WTC11 (cell line): ENCODE measurements around the gene MXRA8. TPM values are rescaled to one million over a fixed set of nuclear protein-coding genes. Genes with fewer than 3 reads are reported as not detected.

Source experiments
- ATAC-seq: fragments of 200-7000 bp; cut with Tn5 transposase; 2 replicates; pipeline ENCODE4 v1.10.0; 2021; ENCODE audit warnings: mild to moderate bottlenecking, moderate library complexity
- CTCF ChIA-PET: fragments of 300-600 bp; sonication (Branson Sonifier 250); formaldehyde crosslinking; loops from one replicate; lab custom pipeline; 2021; ENCODE audit warnings: antibody characterized with exemption; lab: Charles Lee
- POLR2A ChIA-PET: fragments of 350-600 bp; sonication (Branson Sonifier 250); formaldehyde crosslinking; loops from one replicate; lab custom pipeline; 2021; ENCODE audit warnings: antibody characterized with exemption; lab: Charles Lee
- DNase-seq: peaks from one replicate; pipeline ENCODE4 v3.0.0; 2021; ENCODE audit warnings: low spot score
- H3K27ac Mint-ChIP-seq: 2 replicates; pipeline ENCODE4 v1.8.0; 2021; ENCODE audit warnings: mixed read lengths
- H3K27me3 Mint-ChIP-seq: 2 replicates; pipeline ENCODE4 v1.8.0; 2021; ENCODE audit warnings: low read depth, mild to moderate bottlenecking, moderate library complexity, mixed read lengths
- H3K36me3 Mint-ChIP-seq: 2 replicates; pipeline ENCODE4 v1.8.0; 2021; ENCODE audit warnings: mixed read lengths
- H3K4me1 Mint-ChIP-seq: 2 replicates; pipeline ENCODE4 v1.8.0; 2022; ENCODE audit warnings: mixed read lengths
- H3K4me3 Mint-ChIP-seq: 2 replicates; pipeline ENCODE4 v1.8.0; 2021; ENCODE audit warnings: mild to moderate bottlenecking, moderate library complexity, mixed read lengths
- H3K9me3 Mint-ChIP-seq: 2 replicates; pipeline ENCODE4 v1.8.0; 2021; ENCODE audit warnings: mixed read lengths
- CREM ChIP-seq: sonication (generic); formaldehyde crosslinking; IDR thresholded peaks from 2 replicates; pipeline ENCODE4 v1.8.1; 2022; ENCODE audit warnings: mild to moderate bottlenecking, missing genetic modification reagents, moderate library complexity
- ETV6 ChIP-seq: sonication (generic); formaldehyde crosslinking; IDR thresholded peaks from 2 replicates; pipeline ENCODE4 v1.8.1; 2022; ENCODE audit warnings: mild to moderate bottlenecking, missing genetic modification reagents
- FOXP1 ChIP-seq: sonication (generic); formaldehyde crosslinking; IDR thresholded peaks from 2 replicates; pipeline ENCODE4 v1.8.0; 2022; ENCODE audit warnings: missing genetic modification reagents, mild to moderate bottlenecking, moderate library complexity, borderline replicate concordance
- NFE2L1 ChIP-seq: sonication (generic); formaldehyde crosslinking; IDR thresholded peaks from 2 replicates; pipeline ENCODE4 v1.8.1; 2023; ENCODE audit warnings: missing genetic modification reagents
- NR1H2 ChIP-seq: sonication (generic); formaldehyde crosslinking; IDR thresholded peaks from 2 replicates; pipeline ENCODE4 v1.9.0; 2021; ENCODE audit warnings: mild to moderate bottlenecking, moderate library complexity, missing genetic modification reagents
- NR3C1 ChIP-seq: sonication (generic); formaldehyde crosslinking; conservative IDR thresholded peaks from 2 replicates; pipeline ENCODE4 v1.8.1; 2023; ENCODE audit warnings: low read depth, mild to moderate bottlenecking, missing genetic modification reagents
- RORB ChIP-seq: fragments of 250-450 bp; sonication (Bioruptor Pico); IDR thresholded peaks from 2 replicates; pipeline ENCODE4 v1.9.0; 2021; ENCODE audit warnings: mild to moderate bottlenecking
- SMAD3 ChIP-seq: sonication (generic); formaldehyde crosslinking; IDR thresholded peaks from 2 replicates; pipeline ENCODE4 v1.8.0; 2022; ENCODE audit warnings: missing genetic modification reagents, mild to moderate bottlenecking, borderline replicate concordance
- SOX15 ChIP-seq: fragments of 250-450 bp; sonication (Bioruptor Pico); IDR thresholded peaks from 2 replicates; pipeline ENCODE4 v1.9.0; 2021; ENCODE audit warnings: mild to moderate bottlenecking
- TEAD4 ChIP-seq: sonication (generic); formaldehyde crosslinking; IDR thresholded peaks from 2 replicates; pipeline ENCODE4 v1.8.0; 2022; ENCODE audit warnings: mild to moderate bottlenecking, missing genetic modification reagents
- ZNF121 ChIP-seq: sonication (generic); formaldehyde crosslinking; IDR thresholded peaks from 2 replicates; pipeline ENCODE4 v1.8.0; 2023; ENCODE audit warnings: missing genetic modification reagents
- ZNF138 ChIP-seq: sonication (generic); formaldehyde crosslinking; conservative IDR thresholded peaks from 2 replicates; pipeline ENCODE4 v1.8.1; 2022; ENCODE audit warnings: mild to moderate bottlenecking, moderate library complexity, missing genetic modification reagents
- ZNF232 ChIP-seq: sonication (generic); formaldehyde crosslinking; IDR thresholded peaks from 2 replicates; pipeline ENCODE4 v1.8.0; 2022; ENCODE audit warnings: mild to moderate bottlenecking, missing genetic modification reagents
- ZNF317 ChIP-seq: sonication (generic); formaldehyde crosslinking; IDR thresholded peaks from 2 replicates; pipeline ENCODE4 v1.8.1; 2023; ENCODE audit warnings: low read depth, mild to moderate bottlenecking, moderate library complexity, missing genetic modification reagents, borderline replicate concordance
- ZNF396 ChIP-seq: fragments of 250-450 bp; sonication (Bioruptor Pico); IDR thresholded peaks from 2 replicates; pipeline ENCODE4 v1.8.0; 2021; ENCODE audit warnings: mild to moderate bottlenecking, moderate library complexity, borderline replicate concordance
- total RNA-seq: library from RNA; stranded (reverse); gene quantifications from 3 replicates; pipeline ENCODE4 v1.2.3, GENCODE V29; 2021
- TF ChIP-seq, protein P1 (sequence below): fragments of 250-450 bp; sonication (Bioruptor Pico); conservative IDR thresholded peaks from 2 replicates; pipeline ENCODE4 v1.9.0; 2021; ENCODE audit warnings: mild to moderate bottlenecking
- TF ChIP-seq, protein P2 (sequence below): sonication (generic); formaldehyde crosslinking; IDR thresholded peaks from 2 replicates; pipeline ENCODE4 v1.8.1; 2023; ENCODE audit warnings: mild to moderate bottlenecking, missing genetic modification reagents, moderate library complexity
- TF ChIP-seq, protein P3 (sequence below): sonication (generic); formaldehyde crosslinking; conservative IDR thresholded peaks from 2 replicates; pipeline ENCODE4 v1.8.1; 2022; ENCODE audit warnings: mild to moderate bottlenecking, missing genetic modification reagents
- TF ChIP-seq, protein P4 (sequence below): sonication (generic); formaldehyde crosslinking; IDR thresholded peaks from 2 replicates; pipeline ENCODE4 v1.8.1; 2022; ENCODE audit warnings: mild to moderate bottlenecking, missing genetic modification reagents, moderate library complexity, borderline replicate concordance
- TF ChIP-seq, protein P5 (sequence below): sonication (generic); formaldehyde crosslinking; IDR thresholded peaks from 2 replicates; pipeline ENCODE4 v1.8.0; 2022; ENCODE audit warnings: mild to moderate bottlenecking, missing genetic modification reagents
- TF ChIP-seq, protein P6 (sequence below): sonication (generic); formaldehyde crosslinking; IDR thresholded peaks from 2 replicates; pipeline ENCODE4 v1.8.0; 2022; ENCODE audit warnings: mild to moderate bottlenecking, missing genetic modification reagents
- TF ChIP-seq, protein P7 (sequence below): sonication (generic); formaldehyde crosslinking; IDR thresholded peaks from 2 replicates; pipeline ENCODE4 v1.8.0; 2023; ENCODE audit warnings: missing genetic modification reagents
- TF ChIP-seq, protein P8 (sequence below): sonication (generic); formaldehyde crosslinking; IDR thresholded peaks from 2 replicates; pipeline ENCODE4 v1.8.0; 2022; ENCODE audit warnings: mild to moderate bottlenecking, missing genetic modification reagents

Gene MXRA8
- total RNA-seq, 1 experiment from 2014 or later: 6.7 TPM

DNA sequence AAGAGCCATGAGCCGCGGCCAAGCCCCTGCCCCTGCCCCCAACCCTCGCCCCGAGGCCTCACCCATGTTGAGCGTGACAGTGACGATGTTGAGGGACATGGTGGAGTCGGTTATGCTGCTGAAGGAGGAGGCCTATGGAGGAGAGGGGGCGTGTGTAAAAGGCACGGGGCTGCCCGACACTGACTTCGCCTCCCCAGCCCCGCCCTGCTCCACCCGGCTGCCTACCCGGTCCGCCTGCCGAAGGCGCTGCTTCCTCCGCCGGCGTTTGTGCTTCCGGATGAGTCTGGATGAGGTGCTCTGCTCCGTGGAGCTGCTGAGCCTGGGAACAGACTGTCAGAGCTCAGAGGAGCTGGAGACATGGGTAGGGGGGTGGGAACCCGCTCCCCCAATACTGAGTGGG is 18.2 kb downstream of the MXRA8 start:
- TF ChIP-seq TEAD4 (CRISPR knock-in tag) (no peak), ZNF232 (CRISPR knock-in tag) (no peak), FOXP1 (CRISPR knock-in tag) (no peak), SOX15 (CRISPR knock-in tag) (no peak), ETV6 (CRISPR knock-in tag) (no peak), SMAD3 (CRISPR knock-in tag) (no peak), ZNF138 (no peak), NR3C1 (CRISPR knock-in tag) (no peak), CREM (CRISPR knock-in tag) (no peak)
- TF ChIP-seq, protein P1, sequence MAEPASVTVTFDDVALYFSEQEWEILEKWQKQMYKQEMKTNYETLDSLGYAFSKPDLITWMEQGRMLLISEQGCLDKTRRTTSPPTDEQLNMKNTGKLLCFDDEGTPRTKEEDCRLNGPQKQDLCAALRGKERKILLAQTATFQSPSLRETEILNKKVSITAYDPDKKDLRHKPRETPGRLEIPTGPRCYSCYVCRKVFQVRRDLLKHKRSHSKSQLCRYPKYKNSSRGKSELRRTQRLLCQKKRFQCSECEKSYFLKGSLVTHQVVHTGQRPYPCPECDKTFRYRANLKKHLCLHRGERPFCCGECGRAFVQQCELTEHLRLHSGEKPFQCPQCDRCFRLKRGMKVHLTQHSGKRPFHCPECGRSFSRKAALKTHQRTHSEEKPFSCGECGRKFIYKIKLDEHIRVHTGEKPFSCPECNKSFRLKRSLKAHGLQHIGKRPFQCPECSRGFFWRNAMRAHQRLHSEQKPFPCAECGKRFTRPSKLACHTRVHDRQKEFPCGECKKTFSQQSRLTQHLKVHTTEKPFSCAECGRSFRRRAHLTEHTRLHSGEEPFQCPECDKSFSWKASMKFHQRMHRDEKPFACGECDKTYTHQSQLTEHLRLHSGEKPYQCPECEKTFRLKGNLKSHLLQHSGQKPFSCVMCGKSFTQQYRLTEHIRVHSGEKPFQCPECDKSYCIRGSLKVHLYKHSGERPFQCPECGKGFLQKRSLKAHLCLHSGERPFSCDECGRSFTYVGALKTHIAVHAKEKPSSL: no peak
- TF ChIP-seq, protein P2, sequence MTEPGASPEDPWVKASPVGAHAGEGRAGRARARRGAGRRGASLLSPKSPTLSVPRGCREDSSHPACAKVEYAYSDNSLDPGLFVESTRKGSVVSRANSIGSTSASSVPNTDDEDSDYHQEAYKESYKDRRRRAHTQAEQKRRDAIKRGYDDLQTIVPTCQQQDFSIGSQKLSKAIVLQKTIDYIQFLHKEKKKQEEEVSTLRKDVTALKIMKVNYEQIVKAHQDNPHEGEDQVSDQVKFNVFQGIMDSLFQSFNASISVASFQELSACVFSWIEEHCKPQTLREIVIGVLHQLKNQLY (CRISPR knock-in tag): no peak
- TF ChIP-seq, protein P3, sequence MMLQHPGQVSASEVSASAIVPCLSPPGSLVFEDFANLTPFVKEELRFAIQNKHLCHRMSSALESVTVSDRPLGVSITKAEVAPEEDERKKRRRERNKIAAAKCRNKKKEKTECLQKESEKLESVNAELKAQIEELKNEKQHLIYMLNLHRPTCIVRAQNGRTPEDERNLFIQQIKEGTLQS (CRISPR knock-in tag): no peak
- ChIA-PET CTCF (no interaction called here), POLR2A (no interaction called here)
- Mint-ChIP-seq H3K4me3 (no peak overlapping the region), H3K36me3 (peaks cover 17% of the 10 kb centered on the region), H3K27me3 (no peaks in the 10 kb centered on the region), H3K4me1 (no peaks in the 10 kb centered on the region), H3K27ac (no peak overlapping the region), H3K9me3 (peaks cover 8% of the 10 kb centered on the region)
- ATAC-seq (no peak), DNase-seq (no peak)

DNA sequence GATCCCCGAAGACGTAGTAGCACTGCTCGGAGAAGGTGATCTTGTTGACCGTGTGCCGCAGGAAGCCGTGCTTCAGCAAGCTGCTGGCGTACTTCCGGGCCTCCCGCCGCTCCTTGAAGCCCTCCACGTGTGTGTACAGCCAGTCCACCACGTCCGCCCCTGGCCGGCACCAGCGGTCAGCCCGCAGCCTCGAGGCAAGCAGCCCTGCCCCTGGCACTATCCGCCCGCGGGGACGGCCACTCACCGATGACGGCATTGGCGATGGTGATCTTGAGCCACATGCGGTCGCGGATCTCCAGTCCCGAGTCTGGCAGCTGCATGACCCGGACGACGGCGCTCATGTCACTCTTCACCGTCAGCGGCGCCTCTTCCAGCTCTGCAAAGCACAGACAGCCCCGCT is 20.1 kb downstream of the MXRA8 start:
- H3K36me3 Mint-ChIP-seq: peaks cover 17% of the 10 kb centered on the region
- DNase-seq: no peak
- ChIA-PET CTCF (interaction anchor here (0.9 to 1.7 kb wide), 4 partner anchors 9 to 61 kb away, joined by 4 to 18 read pairs (median 4); partner anchors contain the start of gene CCNL2), POLR2A (interaction anchor here (0.6 to 1.1 kb wide), 2 partner anchors 10 to 219 kb away, joined by 3 to 5 read pairs; no protein-coding TSS in a partner anchor)
- peaks cover 8% of the 10 kb centered on the region for H3K9me3 Mint-ChIP-seq
- no peak overlapping the region for H3K27ac Mint-ChIP-seq
- H3K4me3 Mint-ChIP-seq: no peak overlapping the region
- no peak for ATAC-seq
- H3K27me3 Mint-ChIP-seq: no peaks in the 10 kb centered on the region
- H3K4me1 Mint-ChIP-seq: no peaks in the 10 kb centered on the region
- 0 out of 2 replicates have a peak, but pooled peaks have one; percentile 25 for TF ChIP-seq FOXP1 (CRISPR knock-in tag)
- 0 out of 2 replicates have a peak, but pooled peaks have one; percentile 18 for TF ChIP-seq NR1H2 (CRISPR knock-in tag)
- TF ChIP-seq NFE2L1: no peak
- TF ChIP-seq RORB (CRISPR knock-in tag): no peak
- TF ChIP-seq ZNF121 (CRISPR knock-in tag): no peak
- TF ChIP-seq ZNF396 (CRISPR knock-in tag): no peak

DNA sequence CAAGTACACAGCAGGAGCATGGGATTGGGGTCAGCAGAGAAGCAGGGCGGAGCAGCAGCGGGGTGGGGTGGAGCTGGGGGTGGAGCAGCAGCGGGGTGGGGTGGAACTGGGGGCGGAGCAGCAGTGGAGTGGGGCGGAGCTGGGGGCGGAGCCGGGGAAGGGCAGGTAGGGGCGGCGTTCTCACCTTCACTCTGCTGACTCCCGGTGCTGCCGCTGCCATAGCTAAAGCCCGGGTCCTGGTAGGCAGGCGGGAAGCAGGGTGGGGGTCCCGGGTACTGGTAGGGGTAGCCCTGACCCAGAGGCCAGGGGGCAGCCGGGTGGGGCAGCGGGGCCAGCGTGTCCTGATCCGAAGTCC is 20.6 kb downstream of the MXRA8 start:
- Mint-ChIP-seq H3K4me3 (no peak overlapping the region), H3K9me3 (peaks cover 8% of the 10 kb centered on the region), H3K36me3 (peaks cover 17% of the 10 kb centered on the region), H3K4me1 (no peaks in the 10 kb centered on the region), H3K27me3 (no peaks in the 10 kb centered on the region), H3K27ac (no peak overlapping the region)
- ATAC-seq (peak; percentile 85), DNase-seq (peak; percentile 80)
- TF ChIP-seq, protein P4, sequence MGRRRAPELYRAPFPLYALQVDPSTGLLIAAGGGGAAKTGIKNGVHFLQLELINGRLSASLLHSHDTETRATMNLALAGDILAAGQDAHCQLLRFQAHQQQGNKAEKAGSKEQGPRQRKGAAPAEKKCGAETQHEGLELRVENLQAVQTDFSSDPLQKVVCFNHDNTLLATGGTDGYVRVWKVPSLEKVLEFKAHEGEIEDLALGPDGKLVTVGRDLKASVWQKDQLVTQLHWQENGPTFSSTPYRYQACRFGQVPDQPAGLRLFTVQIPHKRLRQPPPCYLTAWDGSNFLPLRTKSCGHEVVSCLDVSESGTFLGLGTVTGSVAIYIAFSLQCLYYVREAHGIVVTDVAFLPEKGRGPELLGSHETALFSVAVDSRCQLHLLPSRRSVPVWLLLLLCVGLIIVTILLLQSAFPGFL: no peak
- TF ChIP-seq, protein P5, sequence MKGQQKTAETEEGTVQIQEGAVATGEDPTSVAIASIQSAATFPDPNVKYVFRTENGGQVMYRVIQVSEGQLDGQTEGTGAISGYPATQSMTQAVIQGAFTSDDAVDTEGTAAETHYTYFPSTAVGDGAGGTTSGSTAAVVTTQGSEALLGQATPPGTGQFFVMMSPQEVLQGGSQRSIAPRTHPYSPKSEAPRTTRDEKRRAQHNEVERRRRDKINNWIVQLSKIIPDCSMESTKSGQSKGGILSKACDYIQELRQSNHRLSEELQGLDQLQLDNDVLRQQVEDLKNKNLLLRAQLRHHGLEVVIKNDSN (CRISPR knock-in tag): no peak
- TF ChIP-seq, protein P6, sequence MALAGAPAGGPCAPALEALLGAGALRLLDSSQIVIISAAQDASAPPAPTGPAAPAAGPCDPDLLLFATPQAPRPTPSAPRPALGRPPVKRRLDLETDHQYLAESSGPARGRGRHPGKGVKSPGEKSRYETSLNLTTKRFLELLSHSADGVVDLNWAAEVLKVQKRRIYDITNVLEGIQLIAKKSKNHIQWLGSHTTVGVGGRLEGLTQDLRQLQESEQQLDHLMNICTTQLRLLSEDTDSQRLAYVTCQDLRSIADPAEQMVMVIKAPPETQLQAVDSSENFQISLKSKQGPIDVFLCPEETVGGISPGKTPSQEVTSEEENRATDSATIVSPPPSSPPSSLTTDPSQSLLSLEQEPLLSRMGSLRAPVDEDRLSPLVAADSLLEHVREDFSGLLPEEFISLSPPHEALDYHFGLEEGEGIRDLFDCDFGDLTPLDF (CRISPR knock-in tag): no peak
- no peak for TF ChIP-seq NR1H2 (CRISPR knock-in tag)
- no peak for TF ChIP-seq ZNF317
- TF ChIP-seq ZNF232 (CRISPR knock-in tag): no peak
- TF ChIP-seq, protein P7, sequence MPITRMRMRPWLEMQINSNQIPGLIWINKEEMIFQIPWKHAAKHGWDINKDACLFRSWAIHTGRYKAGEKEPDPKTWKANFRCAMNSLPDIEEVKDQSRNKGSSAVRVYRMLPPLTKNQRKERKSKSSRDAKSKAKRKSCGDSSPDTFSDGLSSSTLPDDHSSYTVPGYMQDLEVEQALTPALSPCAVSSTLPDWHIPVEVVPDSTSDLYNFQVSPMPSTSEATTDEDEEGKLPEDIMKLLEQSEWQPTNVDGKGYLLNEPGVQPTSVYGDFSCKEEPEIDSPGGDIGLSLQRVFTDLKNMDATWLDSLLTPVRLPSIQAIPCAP (CRISPR knock-in tag): no peak
- TF ChIP-seq CREM (CRISPR knock-in tag): no peak
- TF ChIP-seq, protein P8, sequence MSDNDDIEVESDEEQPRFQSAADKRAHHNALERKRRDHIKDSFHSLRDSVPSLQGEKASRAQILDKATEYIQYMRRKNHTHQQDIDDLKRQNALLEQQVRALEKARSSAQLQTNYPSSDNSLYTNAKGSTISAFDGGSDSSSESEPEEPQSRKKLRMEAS (CRISPR knock-in tag): no peak
- ChIA-PET POLR2A (interaction anchor here (0.6 to 1.1 kb wide), 2 partner anchors 10 to 220 kb away, joined by 3 to 5 read pairs; no protein-coding TSS in a partner anchor), CTCF (interaction anchor here (0.9 to 1.7 kb wide), 4 partner anchors 10 to 61 kb away, joined by 4 to 18 read pairs (median 4); partner anchors contain the start of gene CCNL2)
